GM18951 (cell line): ENCODE measurements around the gene SYK.

Experiments
- POLR2A ChIP-seq: IDR thresholded peaks from 4 replicates; pipeline ENCODE4 v1.6.1; 2011; ENCODE audit warnings: mild to moderate bottlenecking; ENCODE audit not compliant: insufficient read length, insufficient read depth; ENCODE audit errors: extremely low read depth
- in situ Hi-C: fragments of 300-500 bp; cut with MboI; formaldehyde crosslinking; loops from one replicate; pipeline ENCODE4 v1.12.0; 2022; ENCODE audit warnings: low sequenced_read_pairs, mixed read lengths, inconsistent platforms; ENCODE audit not compliant: unreplicated experiment

SYK gene

DNA sequence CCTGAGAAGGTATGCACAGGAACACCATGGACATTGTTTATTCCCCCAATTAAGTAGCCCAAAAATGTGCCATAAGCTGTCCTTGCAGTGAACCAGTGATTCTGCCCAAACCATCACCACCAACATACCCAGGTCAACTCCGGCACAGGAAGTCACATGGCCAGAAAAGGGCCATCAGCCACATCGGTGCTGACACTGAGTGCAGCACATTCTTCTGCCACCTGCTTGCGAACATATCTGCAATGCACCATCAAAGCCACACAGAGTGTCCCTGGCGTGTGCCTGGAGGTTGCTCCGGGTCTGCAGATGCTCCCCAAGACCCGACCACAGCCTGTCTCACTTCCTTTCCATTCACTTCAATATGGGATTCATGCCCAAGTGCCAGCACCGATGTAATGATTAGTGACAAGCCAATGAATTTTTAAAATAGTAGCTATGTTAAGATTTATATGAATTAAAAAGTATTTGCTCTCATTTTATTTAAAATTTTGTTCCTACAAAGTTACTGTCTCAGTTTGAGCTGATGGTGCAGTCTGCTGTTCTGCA is 37.6 kb downstream of the SYK start:
- TF ChIP-seq POLR2A = no peak
- in situ Hi-C loops = no loop called here

DNA sequence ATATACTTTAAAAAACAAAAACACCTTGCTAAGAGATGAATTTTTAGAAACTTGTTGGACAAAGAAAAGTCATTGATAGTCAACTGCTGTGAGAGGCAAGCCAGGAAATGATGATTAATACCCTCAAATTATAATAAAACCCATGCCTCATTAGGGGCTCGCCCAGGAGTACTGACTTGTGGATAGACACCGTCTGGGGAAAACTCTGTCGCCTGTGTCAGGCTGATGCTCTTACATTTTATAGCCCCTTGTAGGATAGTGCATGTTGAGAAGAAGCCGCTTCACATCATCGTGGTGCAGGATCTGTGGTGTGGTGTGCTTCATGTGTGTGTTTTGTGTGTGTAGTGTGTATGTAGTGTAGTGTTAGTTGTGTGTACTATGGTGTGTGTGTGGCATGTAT is 39.1 kb downstream of the SYK start:
- in situ Hi-C loops = no loop called here
- no peak for TF ChIP-seq POLR2A

DNA sequence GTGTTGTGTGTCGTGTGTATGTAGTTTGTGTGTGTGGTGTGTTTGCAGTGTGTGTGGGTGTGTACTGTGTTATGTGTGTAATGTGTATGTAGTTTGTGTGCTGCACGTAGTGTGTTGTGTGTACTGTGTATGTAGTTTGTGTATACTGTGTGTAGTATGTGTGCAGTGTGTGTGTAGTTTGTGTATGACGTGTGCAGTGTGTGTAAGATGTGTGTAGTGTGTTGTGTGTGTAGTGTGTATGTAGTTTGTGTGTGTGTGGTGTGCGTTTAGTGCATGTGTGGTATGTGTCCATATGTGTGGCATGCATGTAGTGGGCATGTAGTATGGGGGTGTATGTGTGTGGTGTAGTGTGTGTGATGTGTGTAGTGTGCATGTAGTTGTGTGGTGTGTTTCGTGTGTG is 39.6 kb downstream of the SYK start:
- in situ Hi-C loops = no loop called here
- TF ChIP-seq POLR2A = no peak

DNA sequence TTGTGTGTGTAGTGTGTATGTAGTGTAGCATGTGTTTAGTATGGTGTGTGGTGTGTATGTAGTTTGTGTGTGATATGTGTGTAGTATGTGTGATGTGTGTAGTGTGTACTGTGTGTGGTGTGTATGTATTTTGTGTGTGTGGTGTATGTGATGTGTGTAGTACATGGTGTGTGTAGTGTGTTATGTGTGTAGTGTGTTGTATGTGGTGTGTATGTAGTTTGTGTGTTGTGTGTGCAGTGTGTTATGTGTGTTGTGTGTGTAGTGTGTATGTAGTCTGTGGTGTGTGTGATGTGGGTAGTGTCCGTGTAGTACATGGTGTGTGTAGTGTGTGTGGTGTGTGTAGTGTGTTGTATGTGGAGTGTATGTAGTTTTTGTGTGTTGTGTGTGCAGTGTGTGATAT is 40.0 kb downstream of the SYK start:
- TF ChIP-seq POLR2A = no peak
- in situ Hi-C loops = no loop called here

DNA sequence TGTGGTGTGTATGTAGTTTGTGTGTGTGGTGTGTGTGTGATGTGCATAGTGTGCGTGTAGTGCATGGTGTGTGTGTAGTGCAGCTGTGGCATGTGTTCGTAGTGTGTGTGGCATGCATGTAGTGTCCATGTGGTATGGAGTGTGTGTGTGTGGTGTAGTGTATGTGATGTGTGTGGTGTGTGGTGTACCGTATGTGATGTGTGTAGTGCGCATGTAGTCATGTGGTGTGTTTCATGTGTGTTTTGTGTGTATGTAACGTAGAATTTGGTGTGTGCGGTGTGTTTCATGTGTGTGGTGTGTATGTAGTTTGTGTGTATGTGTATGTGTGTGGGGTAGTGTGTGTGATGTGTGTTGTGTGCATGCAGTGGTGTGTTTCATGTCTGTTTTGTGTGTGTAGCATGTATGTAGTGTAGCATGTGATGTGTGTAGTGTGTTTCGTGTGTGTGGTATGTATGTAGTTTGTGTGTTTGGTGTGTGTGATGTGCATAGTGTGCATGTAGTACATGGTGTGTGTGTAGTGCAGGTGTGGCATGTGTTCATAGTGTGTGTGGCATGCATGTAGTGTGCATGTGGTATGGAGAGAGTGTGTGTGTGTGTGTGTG is 40.7 kb downstream of the SYK start:
- no peak for TF ChIP-seq POLR2A
- in situ Hi-C loops = no loop called here

DNA sequence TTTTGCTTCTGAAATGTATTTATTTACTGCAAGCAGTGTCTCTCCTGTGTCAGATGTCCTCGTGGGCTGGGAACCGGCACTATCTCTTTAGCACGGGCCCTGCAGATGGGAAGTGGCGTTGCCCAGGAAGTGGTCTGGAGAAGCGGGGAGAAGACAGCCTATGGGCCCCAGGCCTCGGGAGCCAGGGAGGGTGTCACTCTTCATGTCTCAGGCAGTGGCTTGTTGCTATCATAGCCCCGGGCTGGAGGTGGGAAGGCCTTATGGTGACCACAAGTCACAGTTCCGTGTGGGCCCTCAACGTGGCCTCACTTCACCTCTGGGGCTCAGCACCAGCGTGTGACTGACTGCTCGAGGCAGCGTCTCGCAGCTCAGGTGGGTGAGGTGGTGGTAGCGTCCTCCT is 41.4 kb downstream of the SYK start:
- in situ Hi-C loops = no loop called here
- TF ChIP-seq POLR2A = no peak

DNA sequence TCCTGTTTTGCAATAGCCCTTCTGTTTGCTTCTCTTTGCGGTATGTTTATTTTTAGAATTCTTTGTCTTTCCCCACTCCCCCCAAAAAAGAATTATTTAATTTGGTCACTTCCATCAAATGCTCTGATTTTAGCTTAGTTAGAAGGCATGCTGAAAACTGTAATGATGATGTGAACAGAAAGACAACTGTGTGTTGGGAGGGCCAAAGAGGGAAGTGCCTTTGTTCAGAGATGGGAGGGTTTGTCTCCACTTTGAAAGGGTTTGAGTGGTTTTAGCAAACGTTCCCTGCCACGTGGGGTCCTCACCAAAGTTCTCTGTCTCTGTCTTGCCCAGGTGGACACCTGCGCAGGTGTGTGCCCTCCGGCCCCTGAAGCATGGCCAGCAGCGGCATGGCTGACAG is 41.9 kb downstream of the SYK start:
- no peak for TF ChIP-seq POLR2A
- in situ Hi-C loops = no loop called here

DNA sequence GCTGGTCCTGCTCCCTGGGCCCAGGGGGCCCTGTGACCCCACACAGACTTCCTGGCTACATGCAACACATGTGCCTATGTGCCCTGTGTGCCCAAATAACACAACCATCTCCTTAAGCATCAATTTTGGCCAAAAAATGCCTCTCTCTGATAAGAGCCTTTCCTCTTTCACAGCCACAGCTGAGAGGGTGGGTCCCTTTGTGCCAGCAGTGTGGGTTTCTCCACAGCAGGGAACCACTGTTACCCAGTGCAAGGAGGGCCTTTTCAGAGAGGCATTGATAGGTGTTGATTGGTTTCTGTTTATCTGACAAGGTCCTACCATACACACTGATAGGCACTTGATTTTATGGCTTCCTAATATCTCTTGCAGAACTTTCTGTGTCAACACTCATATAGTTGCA is 42.7 kb downstream of the SYK start:
- in situ Hi-C loops = no loop called here
- TF ChIP-seq POLR2A = no peak

DNA sequence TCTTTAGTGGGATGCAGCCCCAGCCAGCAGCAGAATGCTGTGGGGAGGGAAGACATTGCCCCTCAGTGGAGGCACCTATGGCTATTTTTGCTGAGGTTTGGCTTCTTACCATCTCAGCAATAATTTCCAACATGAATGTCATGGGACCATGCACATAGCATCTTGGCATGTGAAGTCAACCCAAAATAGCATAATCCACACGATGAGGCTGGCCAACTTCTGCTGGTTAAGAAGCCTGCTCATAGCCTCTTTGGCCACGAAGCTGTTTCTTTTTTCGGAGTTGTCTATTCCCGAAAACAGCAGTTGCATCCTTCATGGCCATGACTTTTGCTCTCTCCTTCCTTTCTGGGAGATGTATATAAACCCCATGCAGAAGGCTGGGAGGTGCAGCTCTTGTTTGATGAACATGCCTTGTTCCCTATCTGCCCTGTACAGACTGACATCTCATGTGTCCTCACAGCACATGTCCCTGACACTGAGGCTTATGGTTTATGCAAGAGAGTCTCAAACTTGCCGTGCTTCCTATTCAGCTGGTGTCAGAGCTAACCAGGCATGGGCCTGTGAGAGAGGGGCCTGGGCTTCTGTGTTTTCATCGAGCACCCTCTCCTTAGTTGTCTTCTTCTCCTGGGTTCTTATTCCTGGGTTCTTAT is 45.3 kb downstream of the SYK start:
- in situ Hi-C loops = no loop called here
- TF ChIP-seq POLR2A = no peak

DNA sequence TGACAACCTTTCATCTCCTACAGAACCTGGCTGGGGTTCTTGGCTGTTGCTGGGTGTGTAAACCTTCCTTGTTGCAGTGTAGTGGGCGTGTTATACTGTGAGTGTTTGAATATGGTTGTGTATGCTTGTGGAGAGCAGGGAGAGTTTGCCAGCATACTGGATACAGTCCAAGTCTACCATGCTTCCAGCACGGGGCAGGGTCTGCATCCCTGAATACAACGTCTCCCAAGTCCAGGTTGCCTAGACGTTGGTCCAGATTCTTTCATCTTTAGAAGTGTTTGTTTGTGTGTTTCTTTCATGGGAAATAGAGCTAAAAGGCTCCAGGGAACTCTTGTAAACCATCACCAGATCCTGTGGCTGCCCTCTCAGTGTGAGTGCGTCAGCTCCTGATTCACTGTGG is 46.4 kb downstream of the SYK start:
- in situ Hi-C loops = no loop called here
- TF ChIP-seq POLR2A = no peak

DNA sequence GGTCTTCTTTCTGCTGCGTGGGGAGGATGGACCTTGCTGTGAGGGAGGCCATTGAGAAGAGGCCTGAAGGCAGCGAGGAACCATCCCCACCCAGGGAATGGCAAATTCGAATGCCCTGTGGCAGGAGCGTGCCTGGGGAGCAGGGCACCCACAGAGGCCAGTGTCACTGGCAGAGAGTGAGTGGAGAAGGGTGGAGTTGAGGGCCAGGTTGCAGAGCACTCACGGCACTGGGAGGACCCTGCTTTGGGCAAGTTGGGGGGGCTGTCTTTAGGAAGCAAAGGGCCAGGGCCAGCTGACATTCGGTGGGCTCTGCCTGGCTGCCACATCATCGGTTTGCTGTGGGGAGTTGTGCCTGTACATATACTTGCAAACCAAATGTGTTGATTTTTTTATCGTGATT is 47.2 kb downstream of the SYK start:
- no peak for TF ChIP-seq POLR2A
- in situ Hi-C loops = no loop called here

DNA sequence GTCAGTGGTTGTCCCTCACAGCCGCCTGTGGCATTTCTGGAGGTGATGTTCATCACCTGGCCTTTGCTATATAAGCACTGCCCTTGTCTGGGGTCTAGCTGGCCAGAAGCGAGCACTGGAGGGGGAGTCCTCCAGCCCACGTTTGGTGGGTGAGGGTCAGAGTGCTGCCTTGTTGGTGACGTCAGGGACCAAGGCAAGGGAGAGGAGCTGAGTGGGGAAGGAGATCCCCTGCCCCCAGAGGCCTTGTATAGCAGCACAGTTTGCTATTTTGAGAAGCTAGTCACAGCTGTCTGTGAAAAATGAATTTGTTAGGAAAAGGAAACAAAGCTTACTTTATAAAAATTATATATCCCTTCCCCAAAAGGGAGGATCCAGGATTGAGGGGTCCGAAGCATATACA is 49.8 kb downstream of the SYK start:
- in situ Hi-C loops = loop anchor here (25.0 kb wide), 2 partner anchors 639 to 1264 kb away; no protein-coding TSS in a partner anchor
- no peak for TF ChIP-seq POLR2A

DNA sequence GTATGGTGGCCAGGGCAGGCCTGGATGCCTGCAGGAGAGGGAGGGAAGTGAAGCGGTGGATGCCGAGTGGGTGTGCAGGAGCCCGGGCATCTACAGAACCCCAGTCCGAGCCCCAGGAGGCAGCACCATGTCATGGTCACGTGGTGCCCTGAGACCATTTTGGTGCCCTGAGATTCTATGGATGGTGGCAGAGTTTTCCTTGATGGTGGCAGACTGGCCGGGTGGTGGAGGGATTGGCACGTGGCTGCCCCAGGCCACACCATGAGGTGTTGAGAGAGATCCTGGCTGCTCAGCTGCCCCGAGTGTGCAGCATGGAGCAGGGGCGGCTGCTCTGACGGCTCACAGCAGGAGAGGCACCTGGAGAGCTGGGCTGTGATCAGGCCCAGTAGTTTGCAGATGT is 52.3 kb downstream of the SYK start:
- in situ Hi-C loops = loop anchor here (25.0 kb wide), 2 partner anchors 642 to 1267 kb away; no protein-coding TSS in a partner anchor
- TF ChIP-seq POLR2A = no peak

DNA sequence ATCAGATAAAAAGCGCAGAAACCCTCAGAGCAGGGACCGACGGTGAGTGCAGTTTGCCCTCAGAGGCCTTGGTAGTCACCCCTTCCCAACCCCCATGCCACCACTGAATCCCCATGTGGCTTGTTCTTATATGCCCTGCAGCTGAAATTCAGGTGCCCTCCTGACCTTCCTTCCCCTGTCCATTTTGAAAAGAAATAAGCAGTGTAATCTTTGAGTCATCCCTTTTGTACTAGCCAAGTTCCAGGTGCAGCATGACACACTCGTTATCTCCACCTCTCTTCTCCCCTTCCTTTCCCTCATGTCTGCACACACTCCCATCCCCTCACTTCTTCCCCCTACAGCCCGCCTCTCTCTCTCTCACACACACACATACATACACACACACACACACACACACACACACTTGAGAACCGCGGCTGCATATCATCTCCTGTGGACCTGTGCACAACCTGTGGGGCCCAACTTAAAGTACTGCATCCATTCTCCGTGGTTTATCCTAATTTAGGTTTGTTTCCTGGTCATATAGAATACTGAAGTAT is 53.1 kb downstream of the SYK start:
- in situ Hi-C loops = loop anchor here (25.0 kb wide), 2 partner anchors 642 to 1267 kb away; no protein-coding TSS in a partner anchor
- TF ChIP-seq POLR2A = no peak
